Tibial nerve (tissue), 4 donors: ENCODE results near the gene ERCC1.

Experiments used
- CTCF ChIP-seq, 5 experiments: fragments of 200-600 bp in 3 of 5; fragments of 450-650 bp in 2 of 5; sonication (generic) in 3 of 5; IDR thresholded peaks; one replicate each; pipeline ENCODE4 v1.5.1; 2016 to 2019; ENCODE audit warnings: antibody characterized with exemption in 5 of 5, mild to moderate bottlenecking in 3 of 5, moderate library complexity in 2 of 5
- EP300 ChIP-seq, 2 donors: sonication (generic); formaldehyde crosslinking; IDR thresholded peaks; one replicate each; pipeline ENCODE4 v1.6.1; 2017; ENCODE audit warnings: antibody characterized with exemption in 2 of 2, mild to moderate bottlenecking in 1 of 2
- POLR2A ChIP-seq, 2 donors: fragments of 450-650 bp; IDR thresholded peaks; one replicate each; pipeline ENCODE4 v1.6.1; 2017; ENCODE audit warnings: antibody characterized with exemption in 2 of 2, mild to moderate bottlenecking in 2 of 2, moderate library complexity in 2 of 2

DNA sequence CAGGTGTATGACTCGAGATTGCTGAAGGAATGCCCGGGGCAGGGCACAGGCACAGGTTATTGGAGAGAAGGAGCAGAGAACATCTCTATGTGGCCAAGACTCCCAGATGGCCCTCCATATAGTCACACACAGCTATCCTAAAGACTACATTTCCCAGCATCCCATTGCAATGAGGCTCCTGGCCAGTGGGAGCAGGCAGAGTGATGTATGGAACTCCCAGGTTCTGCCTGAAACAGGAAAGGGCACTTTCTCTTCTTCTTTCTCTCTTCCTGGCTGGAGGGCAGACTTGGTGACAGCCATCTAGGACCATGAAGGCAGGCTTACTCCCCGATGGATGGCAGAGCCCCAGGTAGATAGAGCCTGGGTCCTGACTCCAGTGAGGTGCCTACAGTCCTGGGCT is 32.4 kb downstream of the ERCC1 start:
- TF ChIP-seq CTCF (IDR thresholded peaks at IDR 0.05), result no peak
- no peak for TF ChIP-seq EP300 (IDR thresholded peaks at IDR 0.05)
- no peak for TF ChIP-seq POLR2A (IDR thresholded peaks at IDR 0.05)
